ENCODE results near the gene GPA33.

DNA sequence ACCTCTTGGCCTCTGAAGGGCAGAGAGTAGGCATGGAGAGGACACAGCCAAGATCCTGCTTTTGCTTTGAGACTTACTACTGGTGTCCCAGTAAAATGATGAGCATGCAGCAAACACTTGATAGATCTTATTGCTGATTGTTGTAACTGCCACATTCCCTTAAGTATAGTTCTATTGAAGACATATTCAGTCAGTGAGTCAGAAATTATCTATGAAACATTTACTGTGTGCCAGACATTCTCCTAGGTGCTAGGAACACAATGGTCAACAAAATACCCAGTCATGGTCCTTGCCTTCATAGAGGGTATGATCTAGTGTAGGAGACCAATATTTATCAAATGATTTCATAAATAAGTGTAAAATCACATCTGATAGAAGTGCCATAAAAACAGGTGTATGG lies 17.3 kb upstream of the GPA33 start:
- TF ChIP-seq, protein P1, sequence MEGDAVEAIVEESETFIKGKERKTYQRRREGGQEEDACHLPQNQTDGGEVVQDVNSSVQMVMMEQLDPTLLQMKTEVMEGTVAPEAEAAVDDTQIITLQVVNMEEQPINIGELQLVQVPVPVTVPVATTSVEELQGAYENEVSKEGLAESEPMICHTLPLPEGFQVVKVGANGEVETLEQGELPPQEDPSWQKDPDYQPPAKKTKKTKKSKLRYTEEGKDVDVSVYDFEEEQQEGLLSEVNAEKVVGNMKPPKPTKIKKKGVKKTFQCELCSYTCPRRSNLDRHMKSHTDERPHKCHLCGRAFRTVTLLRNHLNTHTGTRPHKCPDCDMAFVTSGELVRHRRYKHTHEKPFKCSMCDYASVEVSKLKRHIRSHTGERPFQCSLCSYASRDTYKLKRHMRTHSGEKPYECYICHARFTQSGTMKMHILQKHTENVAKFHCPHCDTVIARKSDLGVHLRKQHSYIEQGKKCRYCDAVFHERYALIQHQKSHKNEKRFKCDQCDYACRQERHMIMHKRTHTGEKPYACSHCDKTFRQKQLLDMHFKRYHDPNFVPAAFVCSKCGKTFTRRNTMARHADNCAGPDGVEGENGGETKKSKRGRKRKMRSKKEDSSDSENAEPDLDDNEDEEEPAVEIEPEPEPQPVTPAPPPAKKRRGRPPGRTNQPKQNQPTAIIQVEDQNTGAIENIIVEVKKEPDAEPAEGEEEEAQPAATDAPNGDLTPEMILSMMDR (conservative IDR thresholded peaks at IDR 0.05; ENCODE audit: low read length), result no peak
- TF ChIP-seq EZH2phosphoT487 (IDR thresholded peaks at IDR 0.05; ENCODE audit: borderline replicate concordance, low read depth, low read length), result no peak
